Neural progenitor cell (in vitro differentiated cells): ENCODE data around the gene MMEL1.

Source experiments
- CTCF ChIP-seq: fragments of 200-600 bp; sonication (generic); IDR thresholded peaks from 2 replicates; pipeline ENCODE4 v1.5.1; 2017; ENCODE audit warnings: antibody characterized with exemption, mild to moderate bottlenecking
- EZH2 ChIP-seq: fragments of 200-600 bp; sonication (generic); IDR thresholded peaks from 2 replicates; pipeline ENCODE4 v1.6.1; 2017; ENCODE audit warnings: antibody characterized with exemption, mild to moderate bottlenecking, moderate library complexity
- EZH2phosphoT487 ChIP-seq: fragments of 200-600 bp; sonication (generic); IDR thresholded peaks from 2 replicates; pipeline ENCODE4 v1.6.1; 2017; ENCODE audit warnings: antibody characterized with exemption

DNA sequence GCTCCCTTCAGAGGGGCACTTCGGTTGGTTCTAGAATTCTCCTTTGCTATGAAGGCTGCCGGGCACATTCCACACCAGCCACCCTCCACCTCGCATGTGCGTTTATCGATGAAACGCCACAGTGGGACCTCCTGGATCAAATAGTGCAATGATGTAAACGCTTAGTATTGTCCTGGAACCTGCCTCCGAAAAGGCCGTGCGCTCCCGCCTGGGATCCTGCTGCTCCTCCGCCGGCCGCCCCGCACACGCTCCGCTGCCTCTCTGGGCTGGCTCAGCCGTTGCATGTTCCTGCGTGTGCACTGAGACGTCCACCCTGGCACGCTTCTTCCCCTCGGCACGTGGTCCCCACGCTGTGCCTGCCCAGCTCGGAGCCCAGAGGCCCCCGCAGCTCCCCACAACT lies 80.6 kb downstream of the MMEL1 start:
- TF ChIP-seq CTCF (no peak), EZH2 (no peak), EZH2phosphoT487 (no peak)
